ENCODE results near the gene TLR6. TPM values are rescaled to one million over a fixed set of nuclear protein-coding genes. Genes with fewer than 3 reads are reported as not detected.

Gene TLR6
- total RNA-seq, 2 experiments from 2014 or later, result 0.77 to 1.3 TPM

DNA sequence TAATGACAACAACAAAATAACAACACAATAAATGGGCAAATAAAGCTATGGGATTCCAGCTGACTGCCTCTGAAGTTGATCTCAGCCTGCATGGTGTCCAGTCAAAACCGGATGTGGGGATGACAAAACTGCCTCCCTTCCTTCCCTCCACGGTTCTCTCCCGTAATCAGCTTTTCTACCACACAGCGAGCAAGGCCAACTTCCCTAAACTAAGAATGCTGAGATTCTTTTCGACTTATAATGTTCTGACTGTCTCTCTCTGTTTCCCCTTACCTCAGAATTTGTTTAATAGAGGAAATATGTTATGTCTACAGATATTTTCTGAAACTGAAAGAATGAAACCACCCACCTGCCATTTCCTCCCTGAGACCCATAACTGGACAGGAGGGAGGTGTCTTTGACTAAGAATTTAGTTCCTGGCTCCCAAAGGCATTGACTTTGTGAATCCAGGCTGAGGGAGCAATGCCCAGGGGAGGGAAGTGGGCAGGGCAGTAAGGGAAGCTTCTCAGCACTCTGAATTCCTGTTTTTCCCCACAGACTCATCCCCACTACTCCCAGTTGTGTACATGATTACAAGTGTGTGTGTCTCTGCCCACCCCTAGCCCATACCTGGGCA, 51.0 kb downstream of the TLR6 start:
- peaks cover 23% of the 10 kb centered on the region for H3K4me1 Mint-ChIP-seq
- peak; percentile 58 for ATAC-seq
- CTCF ChIA-PET, result interaction anchor here (1.0 to 5.3 kb wide), 4 partner anchors 23 to 88 kb away, joined by 4 to 39 read pairs (median 12); partner anchors contain the start of gene TLR10
- H3K27me3 Mint-ChIP-seq, result no peaks in the 10 kb centered on the region
- peaks cover 10% of the 10 kb centered on the region for H3K9me3 Mint-ChIP-seq (ENCODE audit: low read depth)
- H3K36me3 Mint-ChIP-seq, result peaks cover 19% of the 10 kb centered on the region
- peak overlapping the region; percentile 88 for H3K27ac Mint-ChIP-seq
- H3K4me3 Mint-ChIP-seq, result peak overlapping the region; percentile 74
- DNase-seq, result peak; percentile 50

DNA sequence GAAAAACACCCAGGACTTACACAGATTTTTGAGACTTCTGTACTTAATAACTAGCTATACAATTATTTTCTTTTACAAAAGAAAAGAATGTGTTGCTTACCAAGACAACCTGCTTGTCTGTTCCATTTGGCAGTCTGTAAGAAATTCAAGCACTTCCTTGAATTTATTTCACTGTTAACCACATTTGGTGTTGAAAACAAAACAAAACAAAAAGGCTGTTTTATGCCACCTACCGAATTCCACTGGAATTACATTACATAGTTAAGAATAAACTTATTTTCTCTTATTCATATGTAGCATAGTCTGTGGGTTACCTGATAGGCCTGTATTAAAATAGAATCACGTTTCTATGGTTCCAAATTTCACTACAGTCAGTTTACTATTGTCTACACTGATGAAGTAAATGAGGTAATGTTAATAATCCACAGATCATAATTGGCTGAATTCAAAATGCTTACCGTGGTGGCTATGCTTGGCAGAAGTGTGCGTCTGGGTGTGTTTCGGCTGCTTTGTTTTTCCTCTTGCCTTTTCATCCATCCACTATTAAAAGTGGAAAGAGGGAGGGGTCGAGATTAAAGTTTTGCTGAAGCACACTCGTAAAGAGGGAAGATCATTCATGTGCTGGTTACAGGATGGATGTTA, 51.8 kb downstream of the TLR6 start, which contains the start of gene TLR1:
Gene TLR1 (minus strand): TSS at position 138 of the 642 bp plus-strand sequence. CDS start 5,960 bp downstream, outside the sequence.
- DNase-seq, result no peak
- Mint-ChIP-seq H3K27me3 (no peaks in the 10 kb centered on the region), H3K9me3 (ENCODE audit: low read depth) (peaks cover 13% of the 10 kb centered on the region), H3K27ac (peak within 1 kb of the TSS; percentile 88), H3K4me1 (peaks cover 23% of the 10 kb centered on the region), H3K36me3 (peaks cover 28% of the 10 kb centered on the region), H3K4me3 (peak within 1 kb of the TSS; percentile 74)
- CTCF ChIA-PET, result interaction anchor here (0.8 to 5.3 kb wide), 13 partner anchors 11 to 1003 kb away, joined by 3 to 39 read pairs (median 5); partner anchors contain the start of genes TLR10 and TLR6
- peak; percentile 81 for ATAC-seq

DNA sequence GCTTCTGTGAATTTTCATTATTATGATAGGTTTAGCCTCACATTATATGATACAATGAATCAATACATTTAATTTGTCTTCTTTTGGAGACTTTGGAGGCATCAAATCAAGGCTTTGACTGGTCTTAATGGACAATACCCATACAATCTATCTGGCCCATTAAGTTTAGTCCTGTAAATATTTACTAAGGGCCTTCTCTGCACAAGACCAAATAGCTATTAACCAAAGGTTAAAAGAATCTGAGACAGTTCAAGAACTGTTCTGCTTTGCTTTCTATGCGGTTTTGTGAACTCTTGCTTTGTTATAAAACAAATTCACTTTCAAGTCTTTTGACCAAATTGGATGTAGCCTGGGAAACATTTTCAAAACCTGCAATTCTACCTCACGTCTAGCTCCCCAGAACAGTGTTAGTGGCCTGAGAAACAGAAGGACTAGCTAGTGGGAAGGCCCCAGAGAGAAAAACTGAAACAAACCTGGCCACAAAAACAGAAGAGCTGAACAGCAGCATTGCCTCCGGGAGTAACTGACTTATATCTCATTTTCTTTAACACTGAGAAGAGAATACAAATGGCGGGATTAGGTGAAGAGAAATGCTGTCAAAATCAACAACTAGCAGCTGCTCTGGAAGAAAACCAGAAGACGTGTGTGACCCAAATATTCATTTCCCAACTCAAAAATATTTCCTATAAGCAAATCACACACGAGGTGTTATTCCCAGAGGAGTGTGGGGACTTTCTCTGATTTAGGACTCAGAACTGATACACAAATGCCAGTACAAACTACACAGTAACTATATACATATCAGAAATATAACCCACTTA, 52.6 kb downstream of the TLR6 start:
- Mint-ChIP-seq H3K9me3 (ENCODE audit: low read depth) (peaks cover 14% of the 10 kb centered on the region), H3K36me3 (peaks cover 34% of the 10 kb centered on the region), H3K4me1 (peaks cover 23% of the 10 kb centered on the region), H3K4me3 (peak overlapping the region; percentile 74), H3K27ac (peak overlapping the region; percentile 88), H3K27me3 (no peaks in the 10 kb centered on the region)
- peak; percentile 31 for ATAC-seq
- no peak for DNase-seq
- CTCF ChIA-PET, result interaction anchor here (0.8 to 5.3 kb wide), 12 partner anchors 11 to 1002 kb away, joined by 3 to 39 read pairs (median 6); partner anchors contain the start of genes TLR10 and TLR6

DNA sequence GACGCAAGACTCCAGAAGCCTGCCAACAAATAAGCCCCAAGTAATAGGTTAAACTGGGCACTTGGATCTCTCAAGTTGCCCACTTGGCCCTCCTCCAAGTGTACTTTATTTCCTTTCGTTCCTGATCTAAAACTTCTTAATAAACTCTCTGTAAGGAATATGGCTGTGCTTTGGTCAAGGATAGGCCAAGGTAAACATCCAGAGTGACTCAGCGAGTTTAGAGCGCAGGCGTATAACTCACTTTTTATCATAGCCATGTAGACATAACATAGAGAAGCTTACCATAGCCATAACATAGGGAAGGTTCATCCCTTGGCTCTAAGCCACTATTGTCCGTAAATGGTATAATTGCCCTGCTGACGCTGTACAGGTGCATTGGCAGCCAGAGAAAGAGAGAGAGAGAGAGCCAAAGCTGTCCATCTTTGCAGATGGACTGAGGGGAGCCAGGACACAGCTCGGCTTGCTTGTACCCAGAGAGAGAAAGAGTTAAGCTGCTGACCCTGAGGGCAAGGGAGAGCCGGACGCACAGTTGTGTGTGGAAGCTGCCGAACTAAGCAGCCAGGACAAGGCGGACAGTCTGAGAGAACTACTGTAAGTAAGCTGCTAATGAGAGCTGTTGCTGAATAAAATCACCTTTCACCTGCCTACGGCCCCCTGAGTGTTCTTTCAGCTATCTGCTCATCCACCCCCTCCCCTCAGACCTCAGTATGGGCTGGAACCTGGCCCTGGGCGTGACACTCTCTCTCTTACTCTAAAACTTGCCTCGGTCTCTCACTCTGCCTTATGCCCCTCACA, 53.9 kb downstream of the TLR6 start:
- H3K27ac Mint-ChIP-seq, result no peak overlapping the region

GRCh38 chr4:38800961-38801450, 55.6 kb downstream of the TLR6 start:
- peaks cover 23% of the 10 kb centered on the region for H3K4me1 Mint-ChIP-seq
- ATAC-seq, result no peak
- H3K27ac Mint-ChIP-seq, result no peak overlapping the region
- H3K36me3 Mint-ChIP-seq, result peaks cover 53% of the 10 kb centered on the region
- no peak overlapping the region for H3K4me3 Mint-ChIP-seq
- DNase-seq, result no peak
- H3K27me3 Mint-ChIP-seq, result no peaks in the 10 kb centered on the region
- H3K9me3 Mint-ChIP-seq (ENCODE audit: low read depth), result peaks cover 18% of the 10 kb centered on the region
- CTCF ChIA-PET, result interaction anchor here (0.8 kb wide), 1 partner anchor 19 kb away, joined by 3 read pairs; no protein-coding TSS in a partner anchor

More for the DNA sequence above, 53.9 kb downstream of the TLR6 start:
- no peak for ATAC-seq
- Mint-ChIP-seq H3K4me1 (peaks cover 23% of the 10 kb centered on the region), H3K36me3 (peaks cover 43% of the 10 kb centered on the region), H3K4me3 (no peak overlapping the region), H3K9me3 (ENCODE audit: low read depth) (peaks cover 16% of the 10 kb centered on the region), H3K27me3 (no peaks in the 10 kb centered on the region)
- DNase-seq, result no peak
- CTCF ChIA-PET, result interaction anchor here (1.1 to 5.3 kb wide), 5 partner anchors 11 to 332 kb away, joined by 4 to 20 read pairs (median 6); partner anchors contain the start of genes TLR10 and TLR6

DNA sequence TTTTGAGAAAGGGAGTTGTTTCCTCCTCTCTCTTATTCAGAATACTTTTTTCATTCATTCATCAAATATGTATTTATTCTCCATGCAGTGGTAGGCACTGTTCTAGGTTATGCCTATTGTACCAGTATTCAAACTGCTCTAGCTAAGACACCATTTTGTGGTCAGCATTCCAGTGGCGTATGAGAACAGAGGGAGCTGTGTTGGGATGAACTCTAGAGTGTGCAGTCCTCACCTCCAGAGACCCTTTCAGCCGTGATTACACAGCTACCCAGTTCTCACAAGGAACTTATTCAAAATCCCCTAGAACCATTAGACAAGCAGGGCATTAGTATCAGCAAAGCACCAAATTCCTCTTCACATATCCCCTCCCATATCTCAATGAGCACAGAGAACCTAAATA, 56.3 kb downstream of the TLR6 start:
- Mint-ChIP-seq H3K27me3 (no peaks in the 10 kb centered on the region), H3K27ac (no peak overlapping the region), H3K36me3 (peaks cover 56% of the 10 kb centered on the region), H3K4me3 (no peak overlapping the region), H3K9me3 (ENCODE audit: low read depth) (peaks cover 21% of the 10 kb centered on the region), H3K4me1 (peaks cover 17% of the 10 kb centered on the region)
- DNase-seq (no peak), ATAC-seq (no peak)
- CTCF ChIA-PET, result interaction anchor here (0.8 kb wide), 1 partner anchor 18 kb away, joined by 3 read pairs; no protein-coding TSS in a partner anchor

DNA sequence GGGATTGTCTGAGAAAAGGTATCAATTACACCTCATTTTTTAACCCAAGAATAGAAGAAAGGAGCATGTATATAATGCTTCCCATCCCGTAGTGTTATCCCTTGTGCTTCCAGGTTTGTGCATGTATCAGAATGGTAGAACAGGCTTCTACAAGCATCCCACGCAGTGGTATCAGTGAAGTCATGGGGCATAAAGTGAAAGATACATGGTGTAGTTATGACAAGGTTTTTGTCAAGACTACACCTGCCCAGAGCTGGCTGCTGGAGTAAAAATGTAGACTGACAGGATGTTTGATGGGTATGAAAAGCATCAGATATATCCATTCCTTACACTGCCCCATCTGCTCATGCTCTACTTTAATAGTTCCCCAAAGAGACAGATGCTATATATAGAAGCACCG, 61.5 kb downstream of the TLR6 start:
- Mint-ChIP-seq H3K27me3 (no peaks in the 10 kb centered on the region), H3K4me1 (peaks cover 12% of the 10 kb centered on the region), H3K4me3 (no peak overlapping the region), H3K27ac (no peak overlapping the region), H3K36me3 (peaks cover 41% of the 10 kb centered on the region), H3K9me3 (ENCODE audit: low read depth) (peaks cover 15% of the 10 kb centered on the region)
- ATAC-seq, result no peak
- DNase-seq, result no peak
- CTCF ChIA-PET, result interaction anchor here (1.7 to 2.3 kb wide), 2 partner anchors 13 to 35 kb away, joined by 7 to 9 read pairs; partner anchors contain the start of gene TLR10

GRCh38 chr4:38794051-38794450, 62.6 kb downstream of the TLR6 start:
- Mint-ChIP-seq H3K4me3 (no peak overlapping the region), H3K36me3 (peaks cover 37% of the 10 kb centered on the region), H3K4me1 (peaks cover 12% of the 10 kb centered on the region), H3K9me3 (ENCODE audit: low read depth) (peaks cover 12% of the 10 kb centered on the region), H3K27me3 (no peaks in the 10 kb centered on the region), H3K27ac (no peak overlapping the region)
- ATAC-seq (no peak), DNase-seq (no peak)
- CTCF ChIA-PET, result interaction anchor here (1.2 to 1.7 kb wide), 3 partner anchors 10 to 35 kb away, joined by 3 to 7 read pairs (median 4); partner anchors contain the start of genes TLR1 and TLR10

- ATAC-seq, result no peak
- CTCF ChIA-PET, result interaction anchor here (1.3 to 1.8 kb wide), 3 partner anchors 13 to 72 kb away, joined by 4 to 7 read pairs (median 5); partner anchors contain the start of gene TLR1
Measured at GRCh38 chr4:38791010-38791409, 65.6 kb downstream of the TLR6 start.

GRCh38 chr4:38788317-38788716, 68.3 kb downstream of the TLR6 start:
- Mint-ChIP-seq H3K9me3 (ENCODE audit: low read depth) (peaks cover 2% of the 10 kb centered on the region), H3K36me3 (peaks cover 10% of the 10 kb centered on the region), H3K27me3 (peaks cover 5% of the 10 kb centered on the region), H3K27ac (no peak overlapping the region), H3K4me1 (peaks cover 14% of the 10 kb centered on the region), H3K4me3 (no peak overlapping the region)
- DNase-seq, result no peak
- no peak for ATAC-seq
- CTCF ChIA-PET, result interaction anchor here (2.1 to 2.2 kb wide), 2 partner anchors 16 to 29 kb away, joined by 8 to 9 read pairs; partner anchors contain the start of gene TLR1

More at GRCh38 chr4:38791010-38791409, 65.6 kb downstream of the TLR6 start:
- H3K36me3 Mint-ChIP-seq, result peaks cover 17% of the 10 kb centered on the region
- no peaks in the 10 kb centered on the region for H3K27me3 Mint-ChIP-seq
- peaks cover 14% of the 10 kb centered on the region for H3K4me1 Mint-ChIP-seq
- DNase-seq, result no peak
- peaks cover 8% of the 10 kb centered on the region for H3K9me3 Mint-ChIP-seq (ENCODE audit: low read depth)
- H3K27ac Mint-ChIP-seq, result no peak overlapping the region
- H3K4me3 Mint-ChIP-seq, result no peak overlapping the region

GRCh38 chr4:38787693-38788092, 68.9 kb downstream of the TLR6 start:
- Mint-ChIP-seq H3K9me3 (ENCODE audit: low read depth) (peaks cover 2% of the 10 kb centered on the region), H3K4me1 (peaks cover 15% of the 10 kb centered on the region), H3K27ac (no peak overlapping the region), H3K36me3 (peaks cover 10% of the 10 kb centered on the region), H3K27me3 (peaks cover 6% of the 10 kb centered on the region), H3K4me3 (no peak overlapping the region)
- DNase-seq, result no peak
- no peak for ATAC-seq
- CTCF ChIA-PET, result interaction anchor here (2.1 kb wide), 1 partner anchor 16 kb away, joined by 8 read pairs; the partner anchor contains the start of gene TLR1

DNA sequence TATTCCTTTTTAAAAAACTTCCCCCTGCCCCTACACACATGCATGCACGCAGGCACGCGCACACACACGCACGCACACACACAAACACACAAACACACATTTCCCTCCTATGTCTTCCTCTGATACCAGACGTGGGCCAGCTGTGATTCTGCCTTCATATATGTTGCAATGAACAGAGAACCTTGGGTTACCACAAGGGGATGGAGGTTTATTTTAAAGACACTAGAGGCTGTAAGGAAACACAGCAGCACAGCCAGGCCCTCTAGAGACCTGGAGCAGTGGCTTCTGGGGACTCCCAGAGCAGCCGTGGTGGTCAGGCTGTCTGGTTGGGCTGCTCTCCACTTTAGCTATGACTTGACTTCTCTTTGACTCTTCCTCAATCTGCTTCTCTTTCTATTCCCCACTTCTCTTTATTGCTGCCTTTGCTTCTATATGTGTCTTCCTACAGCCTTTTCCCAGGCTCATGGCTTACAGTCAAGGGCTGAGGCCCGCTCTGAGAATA, 70.7 kb downstream of the TLR6 start:
- no peak for ATAC-seq
- no peak for DNase-seq
- H3K4me1 Mint-ChIP-seq, result peaks cover 8% of the 10 kb centered on the region
- peaks cover 10% of the 10 kb centered on the region for H3K36me3 Mint-ChIP-seq
- H3K27ac Mint-ChIP-seq, result no peak overlapping the region
- H3K27me3 Mint-ChIP-seq, result peaks cover 11% of the 10 kb centered on the region
- H3K4me3 Mint-ChIP-seq, result no peak overlapping the region
- CTCF ChIA-PET, result no interaction called here
- H3K9me3 Mint-ChIP-seq (ENCODE audit: low read depth), result peaks cover 2% of the 10 kb centered on the region

All from activated CD8-positive, alpha-beta memory T cell treated with anti-CD3 and anti-CD28 coated beads, Interleukin-2, amount 10 ng/mL, durations not matched to agents 7 days and 5 days (primary cell).